Panc1 (cell line): ENCODE measurements around the gene ABLIM2. TPM values are rescaled to one million over a fixed set of nuclear protein-coding genes. Genes with fewer than 3 reads are reported as not detected.

Experiments
- ATAC-seq: fragments of 200-7000 bp; cut with Tn5 transposase; 2 replicates; pipeline ENCODE4 v1.9.1; 2020; ENCODE audit warnings: mild to moderate bottlenecking, moderate library complexity
- BruUV-seq: library from RNA; stranded (reverse); fragments of 400-500 nt; replicated peaks from 2 replicates; lab custom pipeline; 2021; lab: Mats Ljungman, UMichigan
- CTCF ChIA-PET: fragments of 300-600 bp; sonication (Branson Sonifier 250); formaldehyde crosslinking; loops from one replicate; lab custom pipeline; 2022; ENCODE audit warnings: antibody characterized with exemption; lab: Charles Lee
- POLR2A ChIA-PET: fragments of 300-600 bp; sonication (Branson Sonifier 250); formaldehyde crosslinking; loops from one replicate; lab custom pipeline; 2022; ENCODE audit warnings: antibody characterized with exemption; lab: Charles Lee
- DNase-seq: peaks from one replicate; pipeline ENCODE4 v3.0.0-alpha.2; 2010; ENCODE audit warnings: low read depth, low spot score
- H3K27ac ChIP-seq: 2 replicates; pipeline ENCODE4 v1.5.1; 2011; ENCODE audit warnings: mild to moderate bottlenecking, low read length, inconsistent platforms
- H3K27me3 ChIP-seq: fragments of 200-500 bp; sonication (Bioruptor generic); 2 replicates; pipeline ENCODE4 v1.6.0; 2014; ENCODE audit warnings: low read length, inconsistent platforms; ENCODE audit not compliant: control insufficient read depth, insufficient read depth
- H3K36me3 ChIP-seq: fragments of 200-500 bp; sonication (Bioruptor generic); 2 replicates; pipeline ENCODE4 v1.5.1; 2014; ENCODE audit warnings: inconsistent platforms, mild to moderate bottlenecking, low read length, moderate library complexity; ENCODE audit not compliant: control insufficient read depth, insufficient read depth
- H3K4me1 ChIP-seq: 2 replicates; pipeline ENCODE4 v1.5.1; 2011; ENCODE audit warnings: inconsistent platforms, mild to moderate bottlenecking, low read length, moderate library complexity; ENCODE audit not compliant: control insufficient read depth, insufficient read depth
- H3K4me3 ChIP-seq, 2 experiments: 2 replicates each; pipeline ENCODE4 v1.5.1; 2011 to 2012; ENCODE audit warnings: low read depth in 2 of 2, low read length in 2 of 2, mild to moderate bottlenecking in 2 of 2, inconsistent platforms in 1 of 2, moderate library complexity in 1 of 2
- H3K9me3 ChIP-seq: fragments of 200-500 bp; sonication (Bioruptor generic); 2 replicates; pipeline ENCODE4 v1.5.1; 2014; ENCODE audit warnings: low read depth, mild to moderate bottlenecking, inconsistent platforms, low read length, moderate library complexity; ENCODE audit not compliant: control insufficient read depth, insufficient read depth
- CTCF ChIP-seq: fragments of 450-650 bp; IDR thresholded peaks from 2 replicates; pipeline ENCODE4 v1.5.1; 2017; ENCODE audit warnings: mild to moderate bottlenecking
- POLR2AphosphoS5 ChIP-seq: IDR thresholded peaks from 2 replicates; pipeline ENCODE4 v1.6.1; 2012; ENCODE audit warnings: mild to moderate bottlenecking, low read depth, low read length, moderate library complexity
- SIN3A ChIP-seq: IDR thresholded peaks from 2 replicates; pipeline ENCODE4 v1.6.1; 2012; ENCODE audit warnings: low read depth, mild to moderate bottlenecking, low read length, moderate library complexity, borderline replicate concordance; ENCODE audit not compliant: insufficient read depth
- TCF7L2 ChIP-seq: IDR thresholded peaks from 2 replicates; pipeline ENCODE4 v1.6.1; 2011; ENCODE audit warnings: mild to moderate bottlenecking, low read depth, low read length, inconsistent platforms
- in situ Hi-C: cut with HindIII; loops from 2 replicates; pipeline ENCODE4 v1.10.0; 2016; ENCODE audit warnings: low sequenced_read_pairs, low pct_unique_long_range_greater_than_20kb
- intact Hi-C: fragments of 100-400 bp; cut with micrococcal nuclease; formaldehyde crosslinking; loops from one replicate; pipeline ENCODE4 v1.10.0; 2022; ENCODE audit not compliant: unreplicated experiment
- total RNA-seq: library from RNA; stranded (reverse); gene quantifications from one replicate; pipeline ENCODE4 v1.2.1, GENCODE V29; 2021; ENCODE audit not compliant: unreplicated experiment
- TF ChIP-seq, protein P1 (sequence below), 2 experiments: IDR thresholded peaks; 2 replicates each; pipeline ENCODE4 v1.6.1; 2011 to 2012; ENCODE audit warnings: low read depth in 2 of 2, control low read depth in 1 of 2, low read length in 1 of 2, mild to moderate bottlenecking in 1 of 2, moderate library complexity in 1 of 2; ENCODE audit not compliant: insufficient read depth in 1 of 2

The ABLIM2 gene
- total RNA-seq, 1 experiment from 2014 or later: 0.64 TPM

DNA sequence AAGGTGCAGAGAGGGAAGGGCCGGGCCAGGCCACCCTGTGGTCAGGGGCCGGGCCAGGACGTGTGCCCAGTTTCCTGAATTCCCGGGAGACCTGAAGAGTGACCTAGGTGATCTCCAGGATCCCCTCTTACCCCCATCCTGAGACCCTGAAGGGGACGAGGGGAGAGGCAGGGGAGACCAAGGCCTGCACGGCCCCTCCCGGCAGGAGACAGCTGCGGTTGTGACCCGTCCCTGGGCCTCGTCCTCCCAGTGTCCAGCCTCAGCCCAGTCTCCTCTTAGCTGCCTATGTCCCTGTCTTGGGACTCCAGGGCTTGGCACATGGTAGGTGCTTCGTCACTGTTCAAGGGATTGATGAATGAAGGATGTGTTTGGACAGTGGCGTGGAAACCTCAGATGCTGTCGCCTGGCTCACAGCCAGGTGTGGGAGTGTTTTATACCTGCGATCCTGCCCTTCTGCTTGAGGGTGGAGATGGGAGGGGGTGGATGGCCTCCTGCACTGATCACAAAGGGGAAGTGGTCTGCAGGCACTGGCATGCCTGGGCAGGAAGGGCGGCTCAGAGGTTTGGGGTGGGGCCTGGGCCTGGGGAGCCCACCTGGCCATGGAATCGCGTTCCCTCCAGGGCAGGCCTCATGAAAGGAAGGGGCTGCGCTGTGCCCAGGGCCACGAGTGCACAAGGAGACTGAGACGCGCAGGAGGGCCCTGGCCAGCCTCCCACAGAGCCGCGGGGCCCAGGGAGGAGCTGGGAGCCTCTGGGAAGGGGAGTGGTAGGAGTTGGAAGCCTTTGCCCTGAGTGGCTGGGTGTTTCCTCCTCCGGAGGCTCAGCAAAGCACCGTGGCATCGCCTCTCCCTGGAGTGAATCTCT lies 47.4 kb upstream of the ABLIM2 start:
- POLR2A ChIA-PET: no interaction called here
- intact Hi-C loops: no loop called here
- in situ Hi-C loops: no loop called here
- Histone ChIP-seq H3K36me3 (no peaks in the 10 kb centered on the region), H3K4me1 (no peaks in the 10 kb centered on the region), H3K4me3 (no peak overlapping the region), H3K27ac (no peak overlapping the region), H3K9me3 (no peaks in the 10 kb centered on the region), H3K27me3 (no peaks in the 10 kb centered on the region)
- TF ChIP-seq, protein P1, sequence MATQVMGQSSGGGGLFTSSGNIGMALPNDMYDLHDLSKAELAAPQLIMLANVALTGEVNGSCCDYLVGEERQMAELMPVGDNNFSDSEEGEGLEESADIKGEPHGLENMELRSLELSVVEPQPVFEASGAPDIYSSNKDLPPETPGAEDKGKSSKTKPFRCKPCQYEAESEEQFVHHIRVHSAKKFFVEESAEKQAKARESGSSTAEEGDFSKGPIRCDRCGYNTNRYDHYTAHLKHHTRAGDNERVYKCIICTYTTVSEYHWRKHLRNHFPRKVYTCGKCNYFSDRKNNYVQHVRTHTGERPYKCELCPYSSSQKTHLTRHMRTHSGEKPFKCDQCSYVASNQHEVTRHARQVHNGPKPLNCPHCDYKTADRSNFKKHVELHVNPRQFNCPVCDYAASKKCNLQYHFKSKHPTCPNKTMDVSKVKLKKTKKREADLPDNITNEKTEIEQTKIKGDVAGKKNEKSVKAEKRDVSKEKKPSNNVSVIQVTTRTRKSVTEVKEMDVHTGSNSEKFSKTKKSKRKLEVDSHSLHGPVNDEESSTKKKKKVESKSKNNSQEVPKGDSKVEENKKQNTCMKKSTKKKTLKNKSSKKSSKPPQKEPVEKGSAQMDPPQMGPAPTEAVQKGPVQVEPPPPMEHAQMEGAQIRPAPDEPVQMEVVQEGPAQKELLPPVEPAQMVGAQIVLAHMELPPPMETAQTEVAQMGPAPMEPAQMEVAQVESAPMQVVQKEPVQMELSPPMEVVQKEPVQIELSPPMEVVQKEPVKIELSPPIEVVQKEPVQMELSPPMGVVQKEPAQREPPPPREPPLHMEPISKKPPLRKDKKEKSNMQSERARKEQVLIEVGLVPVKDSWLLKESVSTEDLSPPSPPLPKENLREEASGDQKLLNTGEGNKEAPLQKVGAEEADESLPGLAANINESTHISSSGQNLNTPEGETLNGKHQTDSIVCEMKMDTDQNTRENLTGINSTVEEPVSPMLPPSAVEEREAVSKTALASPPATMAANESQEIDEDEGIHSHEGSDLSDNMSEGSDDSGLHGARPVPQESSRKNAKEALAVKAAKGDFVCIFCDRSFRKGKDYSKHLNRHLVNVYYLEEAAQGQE (IDR thresholded peaks at IDR 0.05; ENCODE audit: insufficient read depth in 1 of 2, low read depth in 2 of 2, low read length in 1 of 2): no peak
- TF ChIP-seq CTCF (no peak), TCF7L2 (no peak), SIN3A (no peak), POLR2AphosphoS5 (no peak)
- DNase-seq (no peak), ATAC-seq (no peak)
- CTCF ChIA-PET: interaction anchor here (1.5 kb wide), 1 partner anchor 12 kb away, joined by 3 read pairs; no protein-coding TSS in a partner anchor
- no TSS peak for BruUV-seq

DNA sequence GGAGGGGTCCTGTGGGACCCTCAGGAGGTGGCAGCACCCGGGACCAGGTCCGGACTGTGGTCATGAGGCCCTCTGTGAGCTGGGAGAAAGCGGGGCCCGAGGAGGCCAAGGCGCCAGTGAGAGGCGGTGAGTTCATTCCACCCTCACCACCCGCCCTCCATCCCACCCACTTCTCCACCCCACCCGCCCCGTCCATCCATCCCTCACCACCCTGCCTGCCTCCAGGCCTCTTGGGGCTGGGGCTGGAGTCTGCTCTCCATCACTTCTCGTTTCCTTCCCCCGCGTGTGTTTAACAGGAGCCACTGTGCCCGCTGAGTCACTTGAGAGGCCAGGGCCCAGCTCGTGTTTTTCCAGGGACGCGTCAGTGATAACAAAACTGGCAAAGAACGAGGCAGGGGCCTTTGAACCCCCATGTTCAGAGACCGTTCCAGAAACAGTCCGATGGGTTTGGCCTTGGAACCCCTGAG lies 46.7 kb upstream of the ABLIM2 start:
- Histone ChIP-seq H3K4me1 (0 out of 2 replicates have a peak, but pooled peaks cover 3% of the 10 kb centered on the region), H3K27me3 (no peaks in the 10 kb centered on the region), H3K36me3 (no peaks in the 10 kb centered on the region), H3K4me3 (no peak overlapping the region), H3K27ac (no peak overlapping the region), H3K9me3 (no peaks in the 10 kb centered on the region)
- in situ Hi-C loops: no loop called here
- POLR2A ChIA-PET: interaction anchor here (0.6 kb wide), 1 partner anchor 143 kb away, joined by 3 read pairs; no protein-coding TSS in a partner anchor
- intact Hi-C loops: no loop called here
- no peak for DNase-seq
- ATAC-seq: no peak
- no peak for TF ChIP-seq CTCF
- TF ChIP-seq, protein P1 (IDR thresholded peaks at IDR 0.05; ENCODE audit: insufficient read depth in 1 of 2, low read depth in 2 of 2, low read length in 1 of 2): no peak
- no peak for TF ChIP-seq SIN3A
- no peak for TF ChIP-seq POLR2AphosphoS5
- no peak for TF ChIP-seq TCF7L2
- CTCF ChIA-PET: interaction anchor here (1.5 kb wide), 1 partner anchor 11 kb away, joined by 3 read pairs; no protein-coding TSS in a partner anchor
- no TSS peak for BruUV-seq
